Stomach smooth muscle (tissue), 2 donors: ENCODE data around the gene APLN.

Experiments used
- H3K27ac ChIP-seq: one replicate; pipeline ENCODE4 v1.7.0; 2013; ENCODE audit warnings: mild to moderate bottlenecking, low read length, inconsistent platforms
- H3K27me3 ChIP-seq, 2 donors: one replicate each; pipeline ENCODE4 v1.7.0; 2013; ENCODE audit warnings: low read length in 2 of 2; ENCODE audit not compliant: insufficient read depth in 2 of 2, control insufficient read depth in 1 of 2
- H3K36me3 ChIP-seq, 2 donors: one replicate each; pipeline ENCODE4 v1.7.0; 2013; ENCODE audit warnings: low read length in 2 of 2; ENCODE audit not compliant: control insufficient read depth in 2 of 2, insufficient read depth in 2 of 2
- H3K4me1 ChIP-seq: one replicate; pipeline ENCODE4 v1.7.0; 2013; ENCODE audit warnings: low read length; ENCODE audit not compliant: control insufficient read depth, insufficient read depth
- H3K4me3 ChIP-seq, 2 donors: one replicate each; pipeline ENCODE4 v1.7.0; 2013; ENCODE audit warnings: low read length in 2 of 2
- H3K9ac ChIP-seq, 2 donors: one replicate each; pipeline ENCODE4 v1.7.0; 2013; ENCODE audit warnings: low read length in 2 of 2, mild to moderate bottlenecking in 1 of 2
- H3K9me3 ChIP-seq, 2 donors: one replicate each; pipeline ENCODE4 v1.7.0; 2013; ENCODE audit warnings: low read length in 2 of 2; ENCODE audit not compliant: control insufficient read depth in 2 of 2
- donor health status: healthy.
- donor health status: Pancreatic carcinoma.

The APLN gene

GRCh38 chrX:129617420-129617819, 37.3 kb downstream of the APLN start:
- no peak overlapping the region for H3K27ac ChIP-seq
- H3K9ac ChIP-seq = no peak overlapping the region
- H3K4me3 ChIP-seq = no peak overlapping the region
- no peaks in the 10 kb centered on the region for H3K9me3 ChIP-seq
- no peaks in the 10 kb centered on the region for H3K4me1 ChIP-seq
- H3K36me3 ChIP-seq = no peaks in the 10 kb centered on the region
- H3K27me3 ChIP-seq = peaks cover 0 to 12% of the 10 kb centered on the region in 2 donors

- H3K36me3 ChIP-seq = no peaks in the 10 kb centered on the region
- H3K4me1 ChIP-seq = no peaks in the 10 kb centered on the region
- H3K4me3 ChIP-seq = no peak overlapping the region
- H3K27me3 ChIP-seq = peaks cover 0 to 13% of the 10 kb centered on the region in 2 donors
- H3K9me3 ChIP-seq = peaks cover 0 to 6% of the 10 kb centered on the region in 2 donors
- no peak overlapping the region for H3K27ac ChIP-seq
- H3K9ac ChIP-seq = no peak overlapping the region
These were observed 40.1 kb downstream of the APLN start for GRCh38 chrX:129614481-129615255.

GRCh38 chrX:129613596-129613995, 41.2 kb downstream of the APLN start:
- no peaks in the 10 kb centered on the region for H3K4me1 ChIP-seq
- H3K9me3 ChIP-seq = peaks cover 0 to 6% of the 10 kb centered on the region in 2 donors
- H3K4me3 ChIP-seq = no peak overlapping the region
- no peak overlapping the region for H3K9ac ChIP-seq
- peaks cover 0 to 7% of the 10 kb centered on the region in 2 donors for H3K27me3 ChIP-seq
- no peak overlapping the region for H3K27ac ChIP-seq
- no peaks in the 10 kb centered on the region for H3K36me3 ChIP-seq

GRCh38 chrX:129612396-129612795, 42.4 kb downstream of the APLN start:
- H3K4me1 ChIP-seq = no peaks in the 10 kb centered on the region
- no peak overlapping the region for H3K4me3 ChIP-seq
- H3K27ac ChIP-seq = no peak overlapping the region
- no peaks in the 10 kb centered on the region for H3K36me3 ChIP-seq
- H3K9me3 ChIP-seq = peaks cover 0 to 6% of the 10 kb centered on the region in 2 donors
- no peak overlapping the region for H3K9ac ChIP-seq
- H3K27me3 ChIP-seq = peaks cover 0 to 8% of the 10 kb centered on the region in 2 donors

GRCh38 chrX:129609395-129609794, 45.4 kb downstream of the APLN start:
- H3K4me3 ChIP-seq = no peak overlapping the region
- H3K27me3 ChIP-seq = peaks cover 0 to 10% of the 10 kb centered on the region in 2 donors
- peaks cover 3% of the 10 kb centered on the region for H3K4me1 ChIP-seq

GRCh38 chrX:129608496-129608895, 46.3 kb downstream of the APLN start:
- peaks cover 0 to 6% of the 10 kb centered on the region in 2 donors for H3K9me3 ChIP-seq
- no peak overlapping the region for H3K27ac ChIP-seq
- H3K4me1 ChIP-seq = peaks cover 6% of the 10 kb centered on the region
- H3K27me3 ChIP-seq = peaks cover 0 to 13% of the 10 kb centered on the region in 2 donors
- H3K36me3 ChIP-seq = no peaks in the 10 kb centered on the region
- no peak overlapping the region for H3K9ac ChIP-seq
- no peak overlapping the region for H3K4me3 ChIP-seq

More at GRCh38 chrX:129609395-129609794, 45.4 kb downstream of the APLN start:
- Histone ChIP-seq H3K9me3 (peaks cover 0 to 6% of the 10 kb centered on the region in 2 donors), H3K36me3 (no peaks in the 10 kb centered on the region), H3K27ac (no peak overlapping the region), H3K9ac (no peak overlapping the region)

GRCh38 chrX:129606918-129607317, 47.8 kb downstream of the APLN start:
- peaks cover 6% of the 10 kb centered on the region for H3K4me1 ChIP-seq
- no peak overlapping the region for H3K4me3 ChIP-seq
- peaks cover 0 to 6% of the 10 kb centered on the region in 2 donors for H3K9me3 ChIP-seq
- H3K9ac ChIP-seq = no peak overlapping the region
- no peak overlapping the region for H3K27ac ChIP-seq
- H3K36me3 ChIP-seq = no peaks in the 10 kb centered on the region
- H3K27me3 ChIP-seq = peaks cover 0 to 13% of the 10 kb centered on the region in 2 donors

- H3K36me3 ChIP-seq = no peaks in the 10 kb centered on the region
- H3K4me3 ChIP-seq = no peak overlapping the region
- H3K4me1 ChIP-seq = peaks cover 6% of the 10 kb centered on the region
- H3K9ac ChIP-seq = no peak overlapping the region
- H3K27ac ChIP-seq = no peak overlapping the region
- H3K9me3 ChIP-seq = no peaks in the 10 kb centered on the region
- peaks cover 0 to 9% of the 10 kb centered on the region in 2 donors for H3K27me3 ChIP-seq
These were observed 53.8 kb downstream of the APLN start for GRCh38 chrX:129600981-129601424.

- H3K27me3 ChIP-seq = peaks cover 0 to 9% of the 10 kb centered on the region in 2 donors
- no peak overlapping the region for H3K9ac ChIP-seq
- H3K27ac ChIP-seq = no peak overlapping the region
- no peaks in the 10 kb centered on the region for H3K9me3 ChIP-seq
- H3K4me3 ChIP-seq = no peak overlapping the region
- peaks cover 4% of the 10 kb centered on the region for H3K4me1 ChIP-seq
- H3K36me3 ChIP-seq = peaks cover 0 to 3% of the 10 kb centered on the region in 2 donors
These were observed 54.8 kb downstream of the APLN start for GRCh38 chrX:129599996-129600395.

- H3K9me3 ChIP-seq = no peaks in the 10 kb centered on the region
These were observed 55.3 kb downstream of the APLN start for GRCh38 chrX:129599499-129599898.

GRCh38 chrX:129597905-129598304, 56.9 kb downstream of the APLN start:
- Histone ChIP-seq H3K27ac (no peak overlapping the region), H3K27me3 (peaks cover 0 to 2% of the 10 kb centered on the region in 2 donors), H3K36me3 (peaks cover 0 to 8% of the 10 kb centered on the region in 2 donors), H3K4me1 (no peaks in the 10 kb centered on the region), H3K9ac (no peak overlapping the region), H3K4me3 (no peak overlapping the region), H3K9me3 (no peaks in the 10 kb centered on the region)

More at GRCh38 chrX:129599499-129599898, 55.3 kb downstream of the APLN start:
- Histone ChIP-seq H3K4me3 (no peak overlapping the region), H3K27me3 (peaks cover 0 to 6% of the 10 kb centered on the region in 2 donors), H3K36me3 (peaks cover 0 to 6% of the 10 kb centered on the region in 2 donors), H3K9ac (no peak overlapping the region), H3K4me1 (peaks cover 4% of the 10 kb centered on the region), H3K27ac (no peak overlapping the region)
